SKM-1 (cell line): ENCODE results near the gene USP5.

Source experiments
- DNase-seq: peaks from one replicate; lab custom pipeline; 2025; ENCODE audit not compliant: unreplicated experiment; lab: John Stamatoyannopoulos, UW

Gene USP5

GRCh38 chr12:6914246-6914946 lies 62.4 kb downstream of the USP5 start, which contains the start of gene ENO2:
Gene ENO2 (plus strand): TSS chr12:6914580. CDS start chr12:6915833, 1,253 bp downstream.
- DNase-seq, result no peak

GRCh38 chr12:6914947-6915788 lies 63.2 kb downstream of the USP5 start:
- no peak for DNase-seq

- DNase-seq, result no peak
Measured at GRCh38 chr12:6915789-6916285, 63.9 kb downstream of the USP5 start.
